DMS53 treated with DMSO at 0.1 percent for 48 hours (cell line): ENCODE data around the gene TBCCD1.

ENCODE experiments used
- DNase-seq: peaks from one replicate; lab custom pipeline; 2025; ENCODE audit not compliant: unreplicated experiment; lab: John Stamatoyannopoulos, UW

The TBCCD1 gene, protein sequence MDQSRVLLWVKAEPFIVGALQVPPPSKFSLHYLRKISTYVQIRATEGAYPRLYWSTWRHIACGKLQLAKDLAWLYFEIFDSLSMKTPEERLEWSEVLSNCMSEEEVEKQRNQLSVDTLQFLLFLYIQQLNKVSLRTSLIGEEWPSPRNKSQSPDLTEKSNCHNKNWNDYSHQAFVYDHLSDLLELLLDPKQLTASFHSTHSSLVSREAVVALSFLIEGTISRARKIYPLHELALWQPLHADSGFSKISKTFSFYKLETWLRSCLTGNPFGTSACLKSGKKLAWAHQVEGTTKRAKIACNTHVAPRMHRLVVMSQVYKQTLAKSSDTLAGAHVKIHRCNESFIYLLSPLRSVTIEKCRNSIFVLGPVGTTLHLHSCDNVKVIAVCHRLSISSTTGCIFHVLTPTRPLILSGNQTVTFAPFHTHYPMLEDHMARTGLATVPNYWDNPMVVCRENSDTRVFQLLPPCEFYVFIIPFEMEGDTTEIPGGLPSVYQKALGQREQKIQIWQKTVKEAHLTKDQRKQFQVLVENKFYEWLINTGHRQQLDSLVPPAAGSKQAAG

DNA sequence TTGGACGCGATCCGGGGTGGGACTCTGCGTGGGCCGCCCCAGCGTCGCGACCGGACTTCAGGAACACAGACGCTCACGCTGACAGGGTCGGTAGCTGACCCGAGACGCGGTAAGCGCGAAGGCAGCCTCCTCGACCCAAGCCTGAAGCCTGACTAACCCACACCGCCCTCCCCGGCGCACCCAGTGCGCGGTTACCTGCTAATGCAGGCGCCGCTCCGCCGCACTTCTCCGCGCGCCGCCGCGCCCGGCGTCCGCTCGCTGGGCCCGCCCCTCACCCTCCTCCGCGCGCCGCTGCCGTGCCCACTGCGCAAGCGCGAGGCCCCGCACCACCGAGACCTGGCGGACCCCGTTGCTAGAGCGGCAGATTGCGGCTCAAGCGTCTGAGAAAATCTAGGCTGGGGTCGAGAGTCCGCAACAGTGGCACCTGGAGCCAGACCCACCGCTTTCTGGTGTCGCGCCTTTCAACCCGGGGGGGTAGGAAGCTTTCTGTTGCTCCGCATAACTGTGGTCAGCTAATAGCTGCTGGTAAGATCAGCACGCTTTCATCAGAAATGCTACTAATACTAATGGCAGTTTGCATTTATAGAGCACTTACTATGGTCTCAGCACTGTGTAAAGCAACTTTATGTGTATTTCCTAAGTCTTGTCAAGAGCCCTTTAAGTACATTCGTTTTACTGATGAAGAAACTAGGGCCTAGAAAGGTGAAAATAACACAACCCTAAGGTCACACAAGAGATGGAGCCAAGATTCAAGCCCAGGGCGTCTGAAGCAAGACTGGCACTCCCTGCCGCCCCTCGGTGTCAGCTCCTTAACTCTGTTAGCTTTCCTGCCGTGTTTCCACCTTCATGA is at the start of gene TBCCD1:
Gene TBCCD1 (minus strand): TSS at position 268 of the 850 bp plus-strand sequence. CDS start 3,010 bp downstream, outside the sequence.
- DNase-seq = peak; percentile 48

DNA sequence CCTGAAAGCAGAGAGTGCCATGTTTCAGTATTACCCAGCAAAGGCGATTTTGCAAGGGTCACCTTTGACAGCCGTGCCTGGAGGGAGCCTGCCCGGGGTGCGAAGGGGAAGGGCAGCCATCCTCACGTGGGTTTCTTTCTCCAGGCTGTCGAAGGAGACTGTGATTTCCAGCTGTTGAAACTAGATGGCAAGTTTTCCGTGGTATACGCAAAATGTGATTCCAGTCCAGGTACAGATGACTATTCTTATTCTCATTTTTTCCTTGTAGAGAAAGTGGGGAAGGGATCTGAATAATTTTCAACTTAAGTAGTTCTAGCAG is 49.1 kb upstream of the TBCCD1 start:
- no peak for DNase-seq

DNA sequence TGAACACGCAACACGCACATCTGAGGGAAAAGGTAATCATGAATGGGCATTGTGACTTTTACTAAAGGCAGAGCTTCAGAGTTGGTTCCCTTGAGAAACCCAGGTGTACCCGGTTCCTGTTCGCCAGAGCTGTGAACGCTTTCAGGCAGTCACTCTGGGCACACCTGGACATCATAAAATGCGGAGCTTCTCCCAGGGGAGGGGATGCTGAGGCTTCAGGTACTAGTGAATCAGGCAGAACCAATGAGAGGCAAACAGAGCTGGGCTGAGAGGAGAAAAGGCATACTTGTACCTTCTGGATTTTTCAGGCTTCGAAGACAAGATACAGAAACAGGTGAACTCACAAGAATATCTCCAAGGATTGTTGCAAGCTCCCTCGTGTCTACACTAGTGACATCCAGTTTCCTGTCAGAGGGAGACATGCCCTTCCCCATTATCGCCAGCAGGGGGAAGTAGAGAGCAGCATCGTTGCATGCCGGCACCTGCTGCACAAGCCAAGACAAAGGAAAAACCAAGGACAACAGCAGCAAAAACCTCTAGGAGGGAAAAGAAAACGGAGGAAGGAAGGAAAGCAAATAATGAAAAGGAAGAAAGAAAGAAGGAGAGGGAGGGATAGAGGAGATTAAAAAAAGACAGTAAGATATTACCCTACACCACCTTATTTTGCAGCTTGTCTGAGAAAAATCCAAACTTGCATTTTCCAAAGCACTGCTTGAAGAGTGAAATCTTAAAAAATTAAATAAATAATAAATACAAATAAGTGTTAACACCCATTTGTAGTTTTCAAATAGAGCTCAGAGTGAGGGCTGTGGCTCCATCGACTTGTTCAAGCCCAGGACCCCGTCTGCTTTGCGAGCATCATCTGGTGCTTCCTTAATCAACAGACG is 47.7 kb upstream of the TBCCD1 start:
- peak; percentile 71 for DNase-seq

DNA sequence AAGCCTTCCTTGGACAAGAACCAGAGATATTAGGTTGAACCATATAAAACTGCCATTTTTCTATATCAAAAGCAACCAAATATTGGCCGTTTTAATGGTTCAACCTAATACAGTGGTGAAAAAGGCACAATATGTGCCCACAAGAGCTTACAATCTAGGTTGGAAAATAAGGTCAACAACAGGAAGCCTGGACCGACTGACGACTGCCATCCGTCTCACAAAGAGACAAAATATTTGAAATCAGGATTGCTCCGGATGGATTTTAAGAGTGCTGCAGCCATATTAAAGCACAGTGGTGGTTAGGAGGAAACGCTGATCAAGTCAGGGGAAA is 47.1 kb upstream of the TBCCD1 start:
- no peak for DNase-seq

DNA sequence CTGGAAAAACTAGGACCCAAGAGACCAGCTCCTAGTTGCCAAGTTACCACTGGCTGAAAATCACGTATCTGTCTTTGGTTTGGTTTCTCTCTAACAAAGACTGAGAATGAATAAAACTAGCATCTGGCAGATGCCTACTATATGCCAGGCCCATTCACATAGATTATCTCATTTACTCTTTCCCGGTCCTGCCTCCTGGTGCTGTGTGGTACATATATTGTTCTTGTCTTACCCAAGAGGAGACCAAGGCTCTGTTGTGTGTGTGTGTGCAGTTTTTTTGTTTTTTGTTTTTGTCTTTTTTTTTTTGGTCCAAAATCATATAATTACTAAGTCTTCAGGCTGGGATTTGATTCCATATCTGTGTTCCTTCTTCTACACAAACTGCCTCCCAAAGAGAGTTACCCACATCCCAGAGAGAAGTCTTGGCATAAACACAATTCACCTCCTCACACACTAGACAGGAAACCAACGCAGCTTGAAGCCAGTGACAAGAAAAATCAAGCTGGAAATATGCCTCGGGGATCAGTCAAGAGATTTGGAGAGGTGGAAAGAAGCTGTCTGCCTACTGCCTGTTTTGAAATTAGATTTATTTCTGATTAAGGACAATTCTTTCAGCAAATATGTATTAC is 46.6 kb upstream of the TBCCD1 start:
- no peak for DNase-seq

DNA sequence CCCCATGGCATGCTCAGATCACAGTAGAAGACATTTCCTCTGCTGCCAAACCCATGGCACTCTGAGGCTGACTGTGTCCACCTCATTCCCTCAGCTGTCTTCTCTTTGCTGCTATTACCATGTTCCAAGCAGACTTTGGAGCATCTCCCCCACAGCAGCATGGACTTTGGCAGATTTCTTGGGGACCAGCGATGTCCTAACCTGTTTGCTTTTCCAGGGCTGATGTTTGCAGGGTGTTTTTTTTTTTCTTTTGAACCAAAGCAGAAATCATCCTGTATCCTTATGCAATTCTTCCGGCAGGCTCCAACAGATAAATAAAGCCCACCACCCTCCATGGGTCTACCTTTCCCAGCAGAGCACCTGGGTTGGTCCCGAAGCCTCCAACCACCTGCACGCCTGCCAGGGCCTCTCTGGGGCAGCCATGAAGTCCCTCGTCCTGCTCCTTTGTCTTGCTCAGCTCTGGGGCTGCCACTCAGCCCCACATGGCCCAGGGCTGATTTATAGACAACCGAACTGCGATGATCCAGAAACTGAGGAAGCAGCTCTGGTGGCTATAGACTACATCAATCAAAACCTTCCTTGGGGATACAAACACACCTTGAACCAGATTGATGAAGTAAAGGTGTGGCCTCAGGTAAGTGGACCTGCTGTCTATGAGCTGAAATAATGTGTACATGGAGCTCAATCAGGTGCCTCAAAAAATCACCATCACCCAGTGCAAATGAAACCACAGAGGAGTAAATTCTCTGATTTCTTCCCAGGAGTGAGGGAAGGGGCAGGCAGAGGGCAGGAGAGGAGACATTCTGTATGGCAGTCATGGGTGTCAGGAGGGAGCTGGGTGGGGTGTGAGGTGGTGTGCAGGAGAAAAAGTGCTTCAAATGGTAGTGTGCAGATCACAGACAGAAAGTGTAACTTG is 45.8 kb upstream of the TBCCD1 start, which contains the start of gene AHSG:
Gene AHSG (plus strand): TSS at position 340 of the 916 bp plus-strand sequence. CDS start 82 bp downstream, at position 422.
- DNase-seq = no peak

DNA sequence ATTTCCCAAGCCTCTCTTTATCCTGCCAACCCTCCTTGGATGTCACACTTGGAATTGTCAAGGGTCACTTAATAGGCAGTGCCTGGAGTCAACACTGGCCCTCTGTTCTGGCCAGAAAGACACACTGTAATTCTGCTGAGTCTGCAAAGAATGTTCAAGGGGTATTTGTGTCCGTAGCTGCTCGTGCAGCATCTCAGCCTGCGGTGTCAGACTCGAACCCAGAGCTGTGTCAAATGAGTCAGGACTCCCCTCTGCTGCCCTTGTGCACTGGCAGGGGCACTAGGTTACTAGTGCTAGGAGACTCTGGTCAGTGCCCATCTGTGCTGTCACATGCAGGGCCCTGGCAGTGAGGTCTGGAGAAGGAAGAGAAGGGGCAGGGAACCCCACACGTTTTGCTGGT is 44.9 kb upstream of the TBCCD1 start:
- no peak for DNase-seq

DNA sequence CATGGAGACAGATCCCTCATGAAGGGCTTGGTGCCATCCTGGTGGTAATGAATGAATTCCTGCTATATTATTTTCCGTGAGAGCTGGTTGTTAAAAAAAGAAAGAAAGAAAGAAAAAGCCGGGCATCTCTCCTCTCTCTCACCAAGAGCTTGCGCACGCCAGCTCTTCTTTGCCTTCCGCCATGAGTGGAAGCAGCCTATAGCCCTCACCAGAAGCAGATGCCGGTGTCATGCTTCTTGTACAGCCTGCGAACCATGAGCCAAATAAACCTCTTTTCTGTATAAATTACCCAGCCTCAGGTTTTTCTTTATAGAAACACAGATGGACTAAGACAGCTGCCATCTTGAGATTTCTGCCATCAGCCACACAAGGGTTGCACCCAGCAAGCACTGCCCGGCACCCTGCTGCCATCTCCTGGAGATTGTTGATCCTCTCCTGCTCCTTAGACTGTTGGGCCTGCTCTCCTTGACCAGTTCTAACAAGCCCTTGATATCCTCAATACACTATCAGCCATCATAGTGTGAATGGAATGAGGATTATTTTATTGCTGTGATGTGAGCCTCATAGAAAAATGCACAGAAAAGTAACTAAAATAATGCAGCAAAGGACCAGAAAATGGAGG is 42.2 kb upstream of the TBCCD1 start:
- DNase-seq = no peak

DNA sequence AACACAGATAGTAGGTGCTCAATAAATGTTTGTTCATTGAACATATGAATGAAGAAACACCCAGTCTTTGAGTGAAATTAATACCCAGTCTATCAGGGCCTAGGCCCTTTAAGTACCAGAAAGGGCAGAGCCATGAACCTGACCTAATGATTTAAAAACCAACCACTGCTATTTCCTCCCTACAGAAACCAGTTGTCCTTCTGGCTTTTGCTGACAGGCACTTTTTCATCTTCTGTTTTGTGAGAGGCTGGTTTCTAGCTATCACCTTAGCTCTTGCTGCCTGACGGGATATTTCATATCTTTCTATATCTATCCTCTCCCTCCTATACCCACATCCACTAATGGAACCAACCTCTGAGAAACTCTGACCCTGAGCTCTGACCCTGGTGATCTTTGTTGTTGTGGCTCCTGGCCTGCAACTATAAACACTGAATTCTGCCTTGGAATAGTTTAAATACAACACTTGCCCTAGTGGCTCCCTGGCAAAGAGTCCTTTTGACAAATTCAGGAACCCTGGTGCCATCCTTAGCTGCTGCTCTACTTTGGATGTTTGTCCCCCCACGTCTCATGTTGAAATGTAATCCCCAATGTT is 41.6 kb upstream of the TBCCD1 start:
- DNase-seq = no peak

DNA sequence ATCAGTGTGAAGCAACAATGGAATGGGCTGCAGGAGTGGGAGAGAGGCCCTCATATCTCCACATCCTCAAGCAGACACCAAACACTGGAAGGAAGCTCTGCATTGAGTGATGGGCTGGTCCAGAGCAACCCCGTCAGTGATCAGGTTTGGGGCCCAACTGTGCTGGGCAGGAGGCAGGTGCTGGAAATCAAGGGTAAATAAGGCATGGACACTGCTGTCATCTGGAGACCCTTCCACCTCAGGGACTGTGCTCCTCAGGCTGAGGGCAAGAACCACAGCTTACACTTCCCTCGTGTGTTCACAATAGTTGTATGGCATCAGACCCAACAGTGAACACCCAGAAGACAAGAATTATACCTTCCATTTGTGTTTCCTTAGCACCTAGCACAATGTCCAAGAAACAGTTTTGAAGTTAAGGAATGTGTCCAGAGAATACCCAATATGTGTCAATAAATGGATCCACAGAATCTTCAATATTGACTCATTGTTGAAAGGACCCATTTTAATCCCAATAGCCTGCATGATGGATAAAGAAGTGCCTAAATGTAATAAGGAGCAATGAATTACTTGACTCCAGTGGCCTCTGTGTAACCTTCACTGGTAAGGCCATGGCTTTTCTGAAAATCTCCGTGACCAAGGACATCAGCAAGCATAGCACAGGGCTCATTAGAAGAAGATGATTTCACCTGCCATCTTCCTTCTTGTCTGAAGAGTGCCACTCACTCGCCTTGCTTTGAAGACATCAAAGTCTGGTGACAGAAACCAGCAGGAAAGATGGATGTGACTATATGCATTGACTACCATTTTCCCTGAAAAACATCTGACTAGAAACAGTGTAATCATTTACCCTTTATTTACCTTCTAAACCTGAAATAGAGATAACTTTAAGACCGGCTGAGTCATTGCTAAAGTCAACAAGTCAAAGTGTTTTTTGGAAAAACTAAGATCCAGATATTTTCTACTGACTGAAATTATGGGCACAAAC is 38.7 kb upstream of the TBCCD1 start:
- DNase-seq = peak; percentile 16

DNA sequence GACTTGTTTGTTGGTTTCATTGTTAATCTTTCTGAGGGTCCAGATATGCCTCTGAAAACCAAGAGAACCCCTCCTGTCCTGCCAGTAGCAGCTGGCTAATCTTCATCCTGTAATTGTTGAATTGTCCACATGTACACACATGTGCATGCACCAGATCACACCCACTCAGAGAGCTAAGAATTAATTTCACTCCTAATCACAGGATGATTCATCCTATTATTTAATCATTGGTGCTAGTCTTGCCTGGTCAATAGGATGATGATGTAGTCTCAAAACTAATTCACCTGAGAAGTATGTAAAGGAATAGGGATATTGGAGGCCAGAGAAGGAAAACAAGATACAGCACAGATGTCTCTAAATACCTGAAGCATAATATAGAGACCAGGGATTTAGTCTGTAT is 37.9 kb upstream of the TBCCD1 start:
- no peak for DNase-seq

DNA sequence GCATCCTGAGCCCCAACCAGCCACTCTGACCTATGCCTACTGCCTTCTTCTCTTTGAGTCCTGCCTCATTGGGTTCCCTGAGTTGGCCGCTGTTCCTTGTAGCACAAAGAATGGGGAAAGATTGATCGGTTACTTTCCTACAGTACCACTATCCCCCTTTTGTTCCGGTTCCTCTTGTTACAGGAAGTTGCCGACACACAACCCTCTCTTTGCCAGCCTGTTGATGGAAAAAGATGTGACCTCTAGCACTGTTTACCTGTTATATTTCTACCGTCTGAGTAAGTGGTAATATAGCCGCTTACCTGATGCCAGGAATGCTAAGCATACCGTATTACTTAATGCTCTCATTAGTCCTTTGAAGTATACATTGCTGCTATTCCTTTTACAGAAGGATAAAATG is 36.0 kb upstream of the TBCCD1 start:
- DNase-seq = no peak

DNA sequence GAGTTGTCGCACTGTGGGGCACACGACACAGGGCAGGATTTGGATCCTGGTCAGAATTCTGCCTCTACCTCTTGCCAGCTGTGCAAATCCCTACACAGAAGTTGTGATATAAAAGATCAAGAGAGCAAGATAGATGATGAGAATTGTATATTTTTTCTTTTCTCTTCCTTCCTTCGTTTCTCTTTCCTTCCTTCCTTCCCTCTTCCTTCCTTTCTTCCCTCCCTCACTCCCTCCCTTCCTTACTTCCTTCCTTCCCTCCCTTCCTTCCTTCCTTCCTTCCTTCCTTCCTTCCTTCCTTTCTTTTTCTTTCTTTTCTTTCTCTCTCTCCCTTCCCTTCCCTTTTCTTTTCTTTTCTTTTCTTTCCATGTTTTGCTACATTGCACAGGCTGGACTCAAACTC is 33.8 kb upstream of the TBCCD1 start:
- DNase-seq = no peak

DNA sequence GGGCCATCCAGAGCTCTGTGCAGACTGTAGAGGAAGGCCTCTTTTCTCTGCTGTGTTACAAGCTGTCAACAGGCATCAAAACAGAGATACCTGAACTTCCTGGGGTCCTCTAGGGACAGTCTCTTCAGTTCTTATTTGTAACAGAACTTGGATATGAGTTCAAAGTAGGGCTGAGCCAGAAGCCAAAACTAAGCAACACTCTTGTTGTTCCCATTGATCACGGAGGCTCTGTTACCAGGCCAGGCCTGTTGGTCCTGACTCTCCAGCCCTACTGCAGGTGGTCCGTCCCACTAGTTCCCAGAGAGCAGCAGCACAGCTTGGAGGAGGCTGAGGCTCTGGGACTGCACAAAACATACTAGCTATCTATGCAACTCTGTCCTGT is 32.6 kb upstream of the TBCCD1 start:
- no peak for DNase-seq

DNA sequence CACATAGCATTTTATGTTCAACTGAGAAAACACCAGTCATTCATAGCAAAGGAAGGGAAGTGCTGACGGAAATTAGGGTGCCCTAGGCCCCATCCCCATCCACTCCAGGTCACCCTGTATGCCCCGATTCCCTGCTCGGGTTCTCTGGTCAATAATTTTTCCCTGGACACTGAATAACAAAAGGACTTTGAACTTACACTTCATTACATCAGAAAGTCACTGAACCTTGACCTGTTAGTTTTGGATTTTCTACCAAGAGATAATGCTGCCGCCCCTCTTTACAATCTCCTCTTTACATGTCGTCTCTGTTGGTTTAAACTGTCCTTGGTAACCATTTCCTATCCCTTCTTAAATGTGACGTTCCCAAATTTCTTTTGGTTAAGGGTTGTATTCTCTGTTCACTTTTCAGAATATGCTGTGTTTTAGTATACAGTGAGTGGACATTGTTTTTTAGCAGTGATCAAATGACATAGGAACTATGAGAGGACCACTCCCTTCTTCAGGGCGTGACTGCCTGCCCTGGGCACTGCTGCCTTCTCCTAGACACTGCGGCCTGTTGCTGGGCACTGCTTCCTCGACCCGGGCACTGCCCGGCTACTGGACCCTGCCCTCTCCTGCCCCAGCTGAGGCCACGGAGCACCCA is 32.1 kb upstream of the TBCCD1 start:
- no peak for DNase-seq

DNA sequence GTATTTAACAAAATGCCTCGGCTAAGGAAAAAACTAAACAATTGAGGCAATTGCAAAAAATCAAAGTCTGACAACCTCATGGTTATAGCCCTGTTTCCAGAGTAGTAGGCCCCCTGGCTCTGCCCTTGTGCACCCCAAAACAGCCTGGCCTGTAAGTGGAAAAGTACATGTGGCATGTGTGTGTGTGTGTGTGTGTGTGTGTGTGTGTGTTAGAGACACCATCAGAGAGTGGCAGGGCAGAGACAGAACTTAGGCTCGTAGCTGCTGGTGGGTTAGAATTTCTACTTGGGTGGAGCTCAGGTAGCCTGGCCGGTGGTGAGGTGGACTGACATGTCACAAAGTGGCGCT is 31.6 kb upstream of the TBCCD1 start:
- DNase-seq = no peak

DNA sequence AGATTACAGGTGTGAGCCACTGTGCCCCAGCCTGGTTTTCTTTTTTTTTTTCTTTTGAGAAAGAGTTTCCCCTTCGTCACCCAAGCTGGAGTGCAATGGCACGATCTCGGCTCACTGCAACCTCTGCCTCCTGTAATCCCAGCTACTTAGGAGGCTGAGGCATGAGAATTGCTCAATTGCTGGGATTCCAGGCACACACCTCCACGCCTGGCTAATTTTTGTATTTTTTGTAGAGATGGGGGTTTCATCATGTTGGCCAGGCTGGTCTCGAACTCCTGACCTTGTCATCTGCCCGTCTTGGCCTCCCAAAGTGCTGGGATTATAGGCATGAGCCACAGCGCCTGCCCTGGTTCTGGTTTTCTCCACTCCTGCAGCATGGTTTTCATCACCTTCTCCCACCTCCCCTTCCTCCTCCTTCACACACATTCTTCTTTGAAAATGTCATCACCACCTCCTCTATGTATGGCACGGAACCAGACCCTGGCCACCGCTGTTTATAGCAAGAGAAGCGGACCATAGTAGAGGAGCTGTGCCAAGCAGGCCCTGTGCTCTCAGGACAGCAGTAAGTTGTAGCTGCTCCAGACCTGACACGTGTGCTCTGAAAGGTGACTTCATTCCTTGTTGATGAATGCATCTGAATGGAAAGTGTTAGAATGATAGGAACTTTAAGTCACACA is 31.1 kb upstream of the TBCCD1 start:
- no peak for DNase-seq
